CD4-positive, alpha-beta T cell treated with Interleukin-12 subunit alpha and Interleukin-12 subunit beta, for 1 hour (primary cell): ENCODE data around the gene ITGB8.
"Not testable (repeated sequence)": the region's sequence is repeated elsewhere in the genome, so short reads cannot be mapped to it uniquely, and the experiment has no call there.

Source experiments
- DNase-seq: peaks from one replicate; pipeline ENCODE4 v3.0.0-alpha.2; 2020

The ITGB8 gene

DNA sequence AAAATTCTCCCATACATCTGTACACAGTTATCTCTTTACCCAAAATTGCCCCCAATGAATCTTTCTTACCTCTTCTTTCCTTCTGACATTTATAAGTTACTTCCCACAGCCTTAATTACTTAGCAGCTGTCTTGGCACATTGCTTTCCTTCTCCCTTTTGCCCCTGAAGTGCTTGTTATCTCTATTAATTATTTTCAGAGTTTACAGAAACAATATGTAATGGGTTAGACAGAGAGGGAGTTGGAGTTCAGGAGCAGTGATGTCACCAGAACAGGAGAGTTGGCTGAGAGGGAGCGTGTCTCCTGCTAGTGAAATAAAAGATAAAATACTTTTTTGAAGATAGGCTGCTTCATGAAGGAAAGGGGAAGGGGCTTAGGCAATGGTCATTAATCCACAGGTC lies 57.4 kb downstream of the ITGB8 start:
- no peak for DNase-seq

GRCh38 chr7:20389192-20389591 lies 58.5 kb downstream of the ITGB8 start:
- DNase-seq: not testable (repeated sequence)

GRCh38 chr7:20393021-20393610 lies 62.4 kb downstream of the ITGB8 start:
- DNase-seq: no peak

GRCh38 chr7:20393616-20394015 lies 62.9 kb downstream of the ITGB8 start:
- no peak for DNase-seq

GRCh38 chr7:20394284-20394683 lies 63.6 kb downstream of the ITGB8 start:
- no peak for DNase-seq

GRCh38 chr7:20395104-20395503 lies 64.4 kb downstream of the ITGB8 start:
- no peak for DNase-seq

- DNase-seq: no peak
These were observed 64.8 kb downstream of the ITGB8 start for GRCh38 chr7:20395511-20395910.

DNA sequence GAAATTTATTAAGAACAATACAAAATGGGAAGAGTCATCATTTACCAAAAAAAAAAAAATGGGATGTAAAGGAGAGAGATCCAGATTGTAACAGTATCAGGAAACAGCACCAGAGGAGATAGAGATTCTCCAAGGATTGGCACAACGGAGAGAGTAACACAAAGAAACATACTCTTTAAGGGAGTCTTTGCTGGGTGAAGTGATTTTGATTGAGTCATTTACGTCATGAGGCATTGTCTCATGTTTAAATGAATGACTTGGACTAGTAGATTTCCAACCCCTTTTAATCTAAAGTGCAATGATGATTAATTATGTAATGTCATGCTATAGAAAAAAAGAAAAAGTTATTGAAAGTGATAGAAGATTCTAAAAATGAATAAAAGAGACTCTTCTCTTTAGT lies 68.8 kb downstream of the ITGB8 start:
- no peak for DNase-seq

DNA sequence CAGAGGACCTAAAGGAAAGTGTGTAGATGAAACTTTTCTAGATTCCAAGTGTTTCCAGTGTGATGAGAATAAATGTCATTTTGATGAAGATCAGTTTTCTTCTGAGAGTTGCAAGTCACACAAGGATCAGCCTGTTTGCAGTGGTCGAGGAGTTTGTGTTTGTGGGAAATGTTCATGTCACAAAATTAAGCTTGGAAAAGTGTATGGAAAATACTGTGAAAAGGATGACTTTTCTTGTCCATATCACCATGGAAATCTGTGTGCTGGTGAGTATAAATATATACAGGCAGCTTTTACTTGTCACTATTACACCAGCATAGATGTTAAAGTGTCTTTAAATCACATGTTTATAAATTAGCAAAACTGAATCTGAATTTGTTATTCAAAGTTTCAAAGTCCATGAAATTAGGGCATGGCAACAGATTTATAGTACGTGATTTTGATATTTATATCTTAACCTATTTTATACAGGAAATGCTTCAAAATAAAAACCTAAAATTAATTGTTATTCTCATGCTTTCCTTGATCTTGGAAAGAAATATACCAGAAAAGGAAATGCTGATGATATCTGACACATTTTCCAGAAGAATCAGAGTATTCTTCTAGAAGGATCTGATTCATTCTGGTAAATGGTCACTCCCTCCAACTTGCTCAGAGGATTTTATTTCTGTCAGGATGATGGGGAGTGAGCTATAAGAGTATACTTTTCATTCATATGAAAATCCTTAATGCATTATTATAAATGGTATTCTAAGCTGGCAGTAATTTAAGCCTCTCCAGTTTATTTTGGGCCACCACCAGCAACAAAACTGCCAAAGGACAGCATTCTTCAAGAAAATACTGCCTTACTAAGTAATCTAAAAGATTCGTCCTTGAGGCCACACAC lies 71.4 kb downstream of the ITGB8 start:
- DNase-seq: no peak

DNA sequence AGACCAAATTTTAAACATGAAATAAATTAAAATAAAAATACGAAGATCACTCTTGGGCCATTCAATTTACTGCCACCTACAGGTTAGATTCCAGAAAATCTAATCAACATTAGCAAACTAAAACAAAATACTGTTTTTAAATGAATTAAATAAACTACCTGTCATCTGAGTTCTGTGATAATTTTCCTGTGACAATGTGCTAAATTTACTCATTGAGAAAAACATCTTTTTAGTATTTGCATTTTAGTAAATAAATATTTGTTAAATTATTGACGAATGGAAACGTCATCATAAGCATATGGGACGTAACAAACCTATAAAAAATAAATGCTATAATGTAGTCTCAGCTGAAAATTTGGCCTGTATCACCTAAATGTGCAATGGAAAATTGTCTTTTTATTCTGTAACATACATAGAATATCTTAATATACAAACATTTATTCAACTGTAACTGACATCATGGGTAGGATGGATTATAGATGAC lies 72.1 kb downstream of the ITGB8 start:
- no peak for DNase-seq

- no peak for DNase-seq
These were observed 72.6 kb downstream of the ITGB8 start for GRCh38 chr7:20403331-20403730.

DNA sequence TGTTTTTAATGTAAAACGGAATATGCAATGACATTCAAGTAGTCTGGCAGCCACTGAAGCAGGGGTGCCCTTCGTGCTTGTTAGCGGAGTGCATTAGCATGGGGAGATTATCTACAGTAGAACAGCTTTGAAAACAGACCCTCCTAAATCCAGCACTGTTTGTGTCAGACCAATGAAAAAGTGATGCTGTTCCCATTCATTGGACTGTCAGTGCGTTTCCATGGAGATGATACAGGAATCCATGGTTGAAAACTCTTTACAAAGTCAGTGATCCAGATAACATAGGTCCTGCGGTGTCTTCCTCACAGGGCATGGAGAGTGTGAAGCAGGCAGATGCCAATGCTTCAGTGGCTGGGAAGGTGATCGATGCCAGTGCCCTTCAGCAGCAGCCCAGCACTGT lies 73.6 kb downstream of the ITGB8 start:
- no peak for DNase-seq

DNA sequence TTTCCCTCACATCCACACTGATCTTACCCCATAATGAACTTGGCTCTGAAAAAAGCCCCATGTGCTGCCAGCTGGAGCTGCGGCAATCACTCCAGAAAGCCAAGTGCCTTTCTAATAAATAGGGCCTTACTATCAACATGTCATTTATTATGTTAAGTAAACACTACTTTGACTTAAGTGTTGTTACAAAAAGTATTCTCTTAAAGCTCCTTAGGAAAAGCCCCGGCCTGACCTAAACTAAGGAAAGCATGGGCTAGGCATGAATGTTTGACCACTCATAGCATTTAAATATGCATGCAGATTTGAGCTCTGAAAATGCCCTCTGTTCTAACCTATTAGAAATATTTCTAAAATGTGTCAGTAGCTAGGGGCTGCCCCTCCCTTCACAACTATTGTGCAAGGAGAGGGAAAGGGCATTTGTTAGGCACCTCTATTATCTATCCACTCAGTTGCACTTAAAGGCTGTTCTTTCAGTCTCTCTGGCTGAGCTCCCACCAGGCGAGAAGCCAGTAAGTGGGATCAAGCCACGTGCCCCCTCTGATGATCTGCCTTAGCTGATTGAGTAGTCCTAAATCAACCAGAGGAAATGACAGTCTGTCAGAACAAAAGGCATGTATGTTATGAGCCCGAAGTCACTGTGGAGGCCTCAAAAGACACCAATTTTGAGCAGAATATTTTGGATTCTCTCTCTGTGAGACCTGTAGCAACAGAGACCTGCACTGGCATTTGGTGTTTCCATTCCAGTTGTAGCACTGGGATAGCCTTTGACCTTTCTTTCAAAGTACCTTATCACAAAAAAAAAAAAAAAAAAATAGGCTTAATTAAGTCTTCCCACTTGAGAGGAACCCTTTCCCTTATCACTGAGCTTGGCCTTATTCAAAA lies 77.1 kb downstream of the ITGB8 start:
- DNase-seq: no peak

DNA sequence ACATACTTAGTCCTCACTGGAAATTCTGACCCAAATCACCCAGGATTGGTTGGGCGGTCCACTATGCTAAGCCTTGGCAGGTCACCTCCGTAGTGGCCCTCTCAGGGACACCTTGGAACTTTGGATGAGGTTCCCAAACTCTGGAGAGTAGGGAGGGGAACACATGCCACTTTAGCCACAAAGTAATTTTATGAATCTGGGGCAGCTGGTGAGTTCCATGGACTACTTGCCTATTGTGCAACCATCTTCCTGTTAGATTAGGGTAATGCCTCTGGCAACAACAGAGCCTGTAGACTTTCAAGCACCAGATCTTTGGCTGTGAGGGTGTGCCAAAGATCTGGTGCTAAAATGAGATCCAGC lies 77.7 kb downstream of the ITGB8 start:
- no peak for DNase-seq

DNA sequence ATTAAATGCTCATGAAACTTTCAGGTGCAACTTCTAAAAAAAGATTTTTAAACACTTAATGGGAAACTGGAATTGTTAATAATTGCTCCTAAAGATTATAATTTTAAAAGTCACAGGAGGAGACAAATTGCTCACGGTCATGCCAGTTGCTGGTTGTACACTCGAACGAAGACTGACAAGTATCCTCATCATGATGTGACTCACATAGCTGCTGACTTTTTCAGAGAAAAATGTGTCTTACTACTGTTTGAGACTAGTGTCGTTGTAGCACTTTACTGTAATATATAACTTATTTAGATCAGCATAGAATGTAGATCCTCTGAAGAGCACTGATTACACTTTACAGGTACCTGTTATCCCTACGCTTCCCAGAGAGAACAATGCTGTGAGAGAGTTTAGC lies 79.3 kb downstream of the ITGB8 start:
- no peak for DNase-seq

GRCh38 chr7:20411372-20411771 lies 80.7 kb downstream of the ITGB8 start:
- no peak for DNase-seq

- no peak for DNase-seq
These were observed 81.3 kb downstream of the ITGB8 start for GRCh38 chr7:20412032-20412431.

DNA sequence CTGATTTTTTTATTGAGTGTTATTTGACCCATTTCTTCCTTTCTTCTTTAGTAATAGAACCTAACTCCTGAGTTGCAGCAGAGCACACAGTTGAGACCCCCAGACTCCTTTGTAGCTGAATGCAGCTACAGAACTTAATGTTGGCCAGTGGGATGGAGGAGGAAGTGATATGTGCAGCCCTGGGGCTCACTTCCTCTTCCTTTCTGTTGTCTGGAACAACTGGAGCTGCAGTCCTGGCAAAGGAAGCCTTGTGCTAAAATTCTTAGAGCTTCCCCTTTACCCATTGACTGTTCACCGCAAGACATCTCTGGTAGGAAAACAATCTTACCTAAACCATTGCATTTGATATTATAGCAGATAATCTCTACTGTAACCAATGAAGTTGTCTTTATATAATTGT lies 86.6 kb downstream of the ITGB8 start:
- DNase-seq: no peak

DNA sequence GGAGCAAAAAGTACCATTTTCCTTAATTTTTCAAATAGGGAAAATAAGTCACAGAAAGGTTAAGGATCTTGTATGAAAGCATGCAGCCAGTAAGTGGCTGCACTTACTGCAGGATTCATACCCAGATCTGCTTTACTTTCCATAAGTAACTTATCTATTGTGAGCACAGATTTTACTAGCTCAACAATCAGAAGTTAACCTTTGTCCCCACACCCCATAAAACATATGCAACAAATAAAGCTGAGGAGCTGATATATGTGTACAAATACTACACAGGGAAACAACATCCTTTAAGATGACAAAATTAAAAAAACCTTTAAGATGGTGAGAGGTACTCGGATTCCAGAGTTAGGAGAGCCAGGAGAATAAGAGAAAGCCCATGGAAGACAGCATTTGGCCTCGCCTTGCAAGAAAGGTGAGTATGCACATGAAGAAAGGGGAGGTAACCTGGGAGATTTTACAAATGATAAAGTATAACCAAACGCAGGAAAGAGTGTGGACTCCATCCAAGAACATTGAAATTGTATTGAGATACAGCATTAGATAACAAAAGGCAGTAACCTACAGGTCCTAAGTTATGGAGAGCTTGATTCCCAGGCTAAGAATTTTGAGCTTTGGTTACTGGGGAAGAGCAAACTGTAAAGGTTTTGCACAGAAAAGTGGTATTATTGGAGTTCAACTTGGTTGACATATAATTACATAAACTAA lies 87.1 kb downstream of the ITGB8 start:
- DNase-seq: no peak

DNA sequence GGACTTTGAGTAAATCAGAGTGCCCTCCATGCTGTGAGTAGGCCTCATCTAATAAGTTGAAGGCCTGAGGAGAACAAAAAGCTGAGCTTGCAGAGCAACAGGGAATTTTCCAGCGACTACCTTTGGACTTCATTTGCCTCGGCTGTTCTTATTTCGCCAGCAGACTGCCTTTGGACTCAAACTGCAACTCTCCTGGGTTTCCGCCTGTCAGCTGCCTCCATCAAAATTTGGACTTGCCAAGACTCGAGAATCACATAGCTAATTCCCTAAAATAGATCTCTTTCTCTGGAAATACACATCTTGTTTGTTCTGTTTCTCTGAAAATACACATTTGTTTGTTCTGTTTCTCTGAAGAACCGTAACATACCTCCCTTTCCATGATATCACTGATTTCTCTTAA lies 93.8 kb downstream of the ITGB8 start:
- no peak for DNase-seq

DNA sequence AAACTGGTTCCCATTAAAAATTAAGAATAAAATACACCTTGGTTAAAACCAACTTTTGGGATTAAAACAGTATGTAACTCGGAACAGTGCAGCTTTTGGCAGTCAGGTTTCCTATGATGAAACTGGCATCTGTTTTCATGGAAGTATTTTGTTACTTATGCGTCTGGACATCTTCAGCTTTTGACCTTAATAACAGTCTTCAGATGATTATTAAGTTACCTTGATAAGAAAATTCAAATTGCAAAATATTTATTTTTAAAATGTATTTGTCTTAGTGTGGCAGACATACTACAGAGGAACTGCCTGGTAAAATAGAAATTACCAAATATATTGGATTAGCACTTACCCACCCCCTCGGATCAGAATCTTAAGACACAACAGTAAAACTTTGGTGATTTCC lies 100.0 kb downstream of the ITGB8 start:
- no peak for DNase-seq

GRCh38 chr7:20431146-20431545 lies 100.4 kb downstream of the ITGB8 start:
- no peak for DNase-seq

GRCh38 chr7:20432071-20432470 lies 101.4 kb downstream of the ITGB8 start:
- no peak for DNase-seq
